Endodermal cell (in vitro differentiated cells): Measurements from ENCODE around the gene TUBGCP4. TPM values are rescaled to one million over a fixed set of nuclear protein-coding genes. Genes with fewer than 3 reads are reported as not detected.

Experiments
- DNase-seq: peaks from one replicate; pipeline ENCODE4 v3.0.0-alpha.2; 2017
- H3K27ac ChIP-seq: 2 replicates; pipeline ENCODE4 v1.5.1; 2013; ENCODE audit warnings: mild to moderate bottlenecking, low read depth, low read length, moderate library complexity
- H3K27me3 ChIP-seq: 2 replicates; pipeline ENCODE4 v1.6.1; 2013; ENCODE audit warnings: mild to moderate bottlenecking, low read length, moderate library complexity; ENCODE audit not compliant: insufficient read depth, control insufficient read depth, poor library complexity, severe bottlenecking
- H3K36me3 ChIP-seq: 2 replicates; pipeline ENCODE4 v1.7.0; 2013; ENCODE audit warnings: mild to moderate bottlenecking, low read length, moderate library complexity; ENCODE audit not compliant: control insufficient read depth, insufficient read depth
- H3K4me1 ChIP-seq: one replicate; pipeline ENCODE4 v1.7.0; 2013; ENCODE audit warnings: low read length; ENCODE audit not compliant: control insufficient read depth, insufficient read depth
- H3K4me3 ChIP-seq: 2 replicates; pipeline ENCODE4 v1.5.1; 2013; ENCODE audit warnings: mild to moderate bottlenecking, low read length, moderate library complexity
- H3K9ac ChIP-seq: 2 replicates; pipeline ENCODE4 v1.6.1; 2013; ENCODE audit warnings: mild to moderate bottlenecking, low read length, moderate library complexity; ENCODE audit not compliant: poor library complexity, severe bottlenecking; ENCODE audit errors: extremely low read depth
- H3K9me3 ChIP-seq: 2 replicates; pipeline ENCODE4 v1.6.1; 2013; ENCODE audit warnings: mild to moderate bottlenecking, low read length, moderate library complexity; ENCODE audit not compliant: control insufficient read depth
- H3K27ac Mint-ChIP-seq: 2 replicates; pipeline ENCODE4 v1.8.0; 2020; ENCODE audit warnings: mixed read lengths
- H3K27me3 Mint-ChIP-seq: 2 replicates; pipeline ENCODE4 v1.8.0; 2021; ENCODE audit warnings: mild to moderate bottlenecking, mixed read lengths; ENCODE audit not compliant: insufficient read depth
- H3K36me3 Mint-ChIP-seq: 2 replicates; pipeline ENCODE4 v1.8.0; 2020; ENCODE audit warnings: low read depth, mixed read lengths
- H3K4me1 Mint-ChIP-seq: 2 replicates; pipeline ENCODE4 v1.8.0; 2020; ENCODE audit warnings: mixed read lengths
- H3K4me3 Mint-ChIP-seq: 2 replicates; pipeline ENCODE4 v1.8.0; 2020; ENCODE audit warnings: mild to moderate bottlenecking, moderate library complexity, mixed read lengths
- H3K9me3 Mint-ChIP-seq: 2 replicates; pipeline ENCODE4 v1.8.0; 2020; ENCODE audit warnings: mild to moderate bottlenecking, mixed read lengths
- WGBS, 2 experiments: methylation state at CpG; one replicate each; pipeline versions ENCODE4 v1.1.5 to v1.1.7; 2013; ENCODE audit warnings: missing lambda C conversion rate in 2 of 2, mixed read lengths in 1 of 2; ENCODE audit not compliant: insufficient coverage in 1 of 2, insufficient read length in 1 of 2; 5-methylcytosine and 5-hydroxymethylcytosine counted together
- total RNA-seq, 2 donors: library from RNA; stranded (reverse); fragmentation: NEBNext Ultra II Directional in 1 of 2; extraction: Animal tissue kit (Norgen Biotek cat#: 25700) in 1 of 2; gene quantifications; 2 replicates in 1 of 2; 3 replicates in 1 of 2; pipeline ENCODE4 v1.2.1, GENCODE V29; 2021
- TF ChIP-seq, protein P1 (sequence below): fragments of 200-600 bp; sonication (generic); conservative IDR thresholded peaks from 2 replicates; pipeline ENCODE4 v1.5.0; 2021; ENCODE audit warnings: antibody characterized with exemption, mild to moderate bottlenecking

TUBGCP4 gene
- total RNA-seq, 2 donors from 2014 or later: 19.3 to 20.0 TPM

- DNase-seq: no peak
- peak overlapping the region; percentile 96 for H3K27ac ChIP-seq
- no peak overlapping the region for H3K9ac ChIP-seq
Observed at GRCh38 chr15:43441316-43441715, 70.4 kb downstream of the TUBGCP4 start.

DNA sequence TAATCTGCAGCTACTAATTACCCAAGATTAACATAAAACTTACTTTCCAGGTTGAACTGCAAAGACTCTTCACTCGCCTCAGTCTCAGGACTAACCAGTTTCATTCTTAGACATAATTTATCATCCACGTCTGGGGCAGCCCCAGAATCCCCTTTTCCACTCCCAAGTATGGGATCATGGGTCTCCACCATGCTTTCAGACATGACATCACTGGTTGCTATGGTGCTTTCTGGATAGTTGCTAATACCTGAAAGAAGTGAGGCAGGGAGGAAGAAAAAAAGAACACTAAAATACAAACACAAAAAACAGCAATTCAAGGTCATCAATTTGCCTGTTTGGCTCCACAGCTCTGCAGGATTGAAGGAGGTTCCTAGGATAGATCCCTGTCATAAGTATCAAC, 75.4 kb downstream of the TUBGCP4 start:
- TF ChIP-seq, protein P1, sequence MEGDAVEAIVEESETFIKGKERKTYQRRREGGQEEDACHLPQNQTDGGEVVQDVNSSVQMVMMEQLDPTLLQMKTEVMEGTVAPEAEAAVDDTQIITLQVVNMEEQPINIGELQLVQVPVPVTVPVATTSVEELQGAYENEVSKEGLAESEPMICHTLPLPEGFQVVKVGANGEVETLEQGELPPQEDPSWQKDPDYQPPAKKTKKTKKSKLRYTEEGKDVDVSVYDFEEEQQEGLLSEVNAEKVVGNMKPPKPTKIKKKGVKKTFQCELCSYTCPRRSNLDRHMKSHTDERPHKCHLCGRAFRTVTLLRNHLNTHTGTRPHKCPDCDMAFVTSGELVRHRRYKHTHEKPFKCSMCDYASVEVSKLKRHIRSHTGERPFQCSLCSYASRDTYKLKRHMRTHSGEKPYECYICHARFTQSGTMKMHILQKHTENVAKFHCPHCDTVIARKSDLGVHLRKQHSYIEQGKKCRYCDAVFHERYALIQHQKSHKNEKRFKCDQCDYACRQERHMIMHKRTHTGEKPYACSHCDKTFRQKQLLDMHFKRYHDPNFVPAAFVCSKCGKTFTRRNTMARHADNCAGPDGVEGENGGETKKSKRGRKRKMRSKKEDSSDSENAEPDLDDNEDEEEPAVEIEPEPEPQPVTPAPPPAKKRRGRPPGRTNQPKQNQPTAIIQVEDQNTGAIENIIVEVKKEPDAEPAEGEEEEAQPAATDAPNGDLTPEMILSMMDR: no peak
- Mint-ChIP-seq H3K4me3 (no peak overlapping the region), H3K27me3 (no peaks in the 10 kb centered on the region), H3K9me3 (no peaks in the 10 kb centered on the region), H3K36me3 (peaks cover 54% of the 10 kb centered on the region), H3K4me1 (no peaks in the 10 kb centered on the region), H3K27ac (no peak overlapping the region)
- no peaks in the 10 kb centered on the region for H3K27me3 ChIP-seq
- WGBS, 2 experiments: 99 to 100% methylated on average over 1 to 2 of the region's 2 CpGs
- H3K9ac ChIP-seq: no peak overlapping the region
- H3K27ac ChIP-seq: no peak overlapping the region
- H3K4me1 ChIP-seq: no peaks in the 10 kb centered on the region
- no peaks in the 10 kb centered on the region for H3K9me3 ChIP-seq
- peaks cover 55% of the 10 kb centered on the region for H3K36me3 ChIP-seq
- H3K4me3 ChIP-seq: no peak overlapping the region
- no peak for DNase-seq

More at GRCh38 chr15:43441316-43441715, 70.4 kb downstream of the TUBGCP4 start:
- Histone ChIP-seq H3K9me3 (no peaks in the 10 kb centered on the region), H3K4me1 (no peaks in the 10 kb centered on the region), H3K36me3 (peaks cover 78% of the 10 kb centered on the region), H3K4me3 (no peak overlapping the region), H3K27me3 (no peaks in the 10 kb centered on the region)
- peaks cover 76% of the 10 kb centered on the region for H3K36me3 Mint-ChIP-seq
- no peaks in the 10 kb centered on the region for H3K27me3 Mint-ChIP-seq
- no peaks in the 10 kb centered on the region for H3K9me3 Mint-ChIP-seq
- no peaks in the 10 kb centered on the region for H3K4me1 Mint-ChIP-seq
- no peak overlapping the region for H3K27ac Mint-ChIP-seq
- TF ChIP-seq, protein P1: no peak
- no peak overlapping the region for H3K4me3 Mint-ChIP-seq

DNA sequence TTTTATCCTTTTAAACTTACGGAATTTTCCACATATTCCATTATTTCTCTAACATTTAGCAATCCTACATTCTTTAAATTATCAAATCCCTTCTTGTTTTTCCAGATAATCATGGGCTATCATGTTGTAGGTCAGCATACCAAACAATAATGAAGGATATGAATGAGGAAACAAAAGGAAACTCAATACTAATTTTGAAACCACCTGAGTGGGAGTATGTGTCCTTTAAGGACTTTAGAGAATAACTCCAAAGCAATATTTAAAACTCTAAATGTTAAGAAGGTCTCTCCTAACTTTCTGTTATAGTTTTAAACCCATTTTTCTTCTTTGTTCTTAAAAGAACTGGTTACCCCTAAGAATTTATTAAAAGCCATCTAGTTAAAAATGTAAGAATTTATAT, 79.1 kb downstream of the TUBGCP4 start:
- DNase-seq: no peak
- H3K36me3 ChIP-seq: peaks cover 59% of the 10 kb centered on the region
- no peak overlapping the region for H3K9ac ChIP-seq
- WGBS, 2 experiments: 94 to 100% methylated on average over 1 of the region's 1 CpG
- no peak overlapping the region for H3K4me3 ChIP-seq
- Mint-ChIP-seq H3K27ac (no peak overlapping the region), H3K36me3 (peaks cover 61% of the 10 kb centered on the region), H3K4me3 (no peak overlapping the region), H3K4me1 (no peaks in the 10 kb centered on the region), H3K9me3 (no peaks in the 10 kb centered on the region), H3K27me3 (no peaks in the 10 kb centered on the region)
- no peaks in the 10 kb centered on the region for H3K27me3 ChIP-seq
- H3K4me1 ChIP-seq: no peaks in the 10 kb centered on the region
- no peaks in the 10 kb centered on the region for H3K9me3 ChIP-seq
- H3K27ac ChIP-seq: no peak overlapping the region
- TF ChIP-seq, protein P1: no peak

Other genes starting within 250 kb of the TUBGCP4 start
- gene TMEM62, start 237.5 kb upstream of the TUBGCP4 start, total RNA-seq: 10 to 100 TPM in 1 of 2 donors, 1 to 10 TPM in 1; 8.1 to 10.2 TPM
- gene CCNDBP1, start 185.7 kb upstream of the TUBGCP4 start, total RNA-seq: 10 to 100 TPM; 25.7 to 43.5 TPM
- not detected for gene EPB42, start 150.1 kb upstream of the TUBGCP4 start, total RNA-seq
- not detected for gene TGM5, start 104.2 kb upstream of the TUBGCP4 start, total RNA-seq
- not detected for gene TGM7, start 68.8 kb upstream of the TUBGCP4 start, total RNA-seq
- gene LCMT2, start 40.5 kb upstream of the TUBGCP4 start, total RNA-seq: 10 to 100 TPM; 12.6 to 13.2 TPM
- gene ZSCAN29, start 58 bp upstream of the TUBGCP4 start, total RNA-seq: 10 to 100 TPM; 44.3 to 45.1 TPM
- 100 to 1,000 TPM in 1 of 2 donors, 10 to 100 TPM in 1; 85.4 to 114 TPM for gene TP53BP1, start 122.1 kb downstream of the TUBGCP4 start, total RNA-seq
- gene MAP1A, start 146.5 kb downstream of the TUBGCP4 start, total RNA-seq: 1 to 10 TPM in 1 of 2 donors, under 1 TPM in 1; 0.66 to 1.1 TPM
- gene PPIP5K1, start 219.1 kb downstream of the TUBGCP4 start, total RNA-seq: 10 to 100 TPM in 1 of 2 donors, 1 to 10 TPM in 1; 3.3 to 16.0 TPM
- 1 to 10 TPM in 1 of 2 donors, under 1 TPM in 1; 0.58 to 4.0 TPM for gene CKMT1B, start 222.9 kb downstream of the TUBGCP4 start, total RNA-seq
- gene STRC, start 247.7 kb downstream of the TUBGCP4 start, total RNA-seq: under 1 TPM in 1 of 2 donors, not detected in 1; 0.62 TPM